ENCODE data around the gene ADD1. TPM values are rescaled to one million over a fixed set of nuclear protein-coding genes. Genes with fewer than 3 reads are reported as not detected.
"Not testable (repeated sequence)": the region's sequence is repeated elsewhere in the genome, so short reads cannot be mapped to it uniquely, and the experiment has no call there.

Gene ADD1
- total RNA-seq, 2 experiments from 2014 or later = 251 to 260 TPM

DNA sequence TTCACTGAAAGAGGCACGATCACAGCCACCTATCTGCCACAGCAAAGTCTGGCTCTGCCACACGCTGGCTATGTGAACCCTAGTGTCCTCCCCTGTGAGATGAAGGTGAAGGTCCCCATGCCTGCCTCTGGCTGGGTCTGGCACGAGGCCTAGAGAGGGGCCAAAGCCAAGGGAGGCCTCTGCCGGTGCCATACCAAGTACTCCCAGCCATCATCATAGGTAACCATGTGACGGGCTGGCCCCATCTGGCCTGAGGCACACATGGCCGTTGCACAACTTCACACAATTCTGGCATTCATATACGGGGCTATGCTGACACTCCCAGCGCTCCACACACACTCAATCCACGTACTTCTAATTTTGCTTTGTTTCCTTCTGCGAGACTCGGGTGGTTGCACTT lies 104.3 kb downstream of the ADD1 start:
- H3K27ac Mint-ChIP-seq = no peak overlapping the region
- no peaks in the 10 kb centered on the region for H3K9me3 Mint-ChIP-seq (ENCODE audit: low read depth)
- H3K36me3 Mint-ChIP-seq = peaks cover 64% of the 10 kb centered on the region
- ATAC-seq (no peak), DNase-seq (no peak)
- peaks cover 27% of the 10 kb centered on the region for H3K4me1 Mint-ChIP-seq
- no peak overlapping the region for H3K4me3 Mint-ChIP-seq
- H3K27me3 Mint-ChIP-seq = no peaks in the 10 kb centered on the region
- CTCF ChIA-PET = interaction anchor here (1.0 to 3.0 kb wide), 5 partner anchors 10 to 185 kb away, joined by 3 to 23 read pairs (median 5); no protein-coding TSS in a partner anchor

DNA sequence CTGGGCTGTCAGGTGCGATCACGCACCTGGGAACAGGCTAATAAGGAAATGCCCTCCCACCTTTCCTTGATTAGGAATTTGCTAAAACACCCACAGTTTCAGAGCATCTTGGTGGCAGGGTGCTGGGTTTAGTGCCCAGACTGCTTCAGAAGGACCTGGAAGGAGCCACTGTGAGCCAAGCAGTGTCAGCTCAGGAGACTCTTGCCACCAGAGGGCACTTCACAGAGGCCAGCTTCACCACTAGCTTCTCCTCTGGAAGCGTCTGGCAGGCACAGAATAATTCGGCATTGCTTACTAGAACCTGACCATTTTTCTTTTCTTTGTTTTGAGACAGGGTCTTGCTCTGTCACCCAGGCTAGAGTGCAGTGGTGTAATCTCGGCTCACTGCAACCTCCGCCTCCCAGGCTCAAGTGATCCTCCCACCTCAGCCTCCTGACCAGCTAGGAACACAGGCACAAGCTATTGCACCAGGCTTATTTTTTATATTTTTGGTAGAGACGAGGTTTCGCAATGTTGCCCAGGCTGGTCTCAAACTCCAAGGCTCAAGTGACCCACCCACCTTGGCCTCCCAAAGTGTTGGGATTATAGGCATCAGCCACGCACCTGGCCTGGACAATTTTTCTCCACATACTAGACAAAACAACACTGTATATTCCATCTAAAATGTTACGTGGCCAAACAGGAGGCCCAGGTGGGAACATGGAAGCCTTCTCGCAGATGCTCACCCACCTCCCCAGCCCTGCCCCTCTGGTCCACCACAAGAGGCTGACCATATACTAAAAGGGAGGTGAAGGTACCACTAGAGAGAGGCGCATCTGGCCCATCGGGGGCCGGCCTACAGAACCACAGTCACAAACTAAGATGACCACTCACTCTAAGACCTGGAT lies 105.5 kb downstream of the ADD1 start:
- Mint-ChIP-seq H3K4me1 (peaks cover 29% of the 10 kb centered on the region), H3K4me3 (no peak overlapping the region), H3K36me3 (peaks cover 69% of the 10 kb centered on the region), H3K27ac (no peak overlapping the region), H3K9me3 (ENCODE audit: low read depth) (no peaks in the 10 kb centered on the region), H3K27me3 (no peaks in the 10 kb centered on the region)
- DNase-seq (no peak), ATAC-seq (peak; percentile 49)
- CTCF ChIA-PET = interaction anchor here (0.6 to 3.0 kb wide), 9 partner anchors 13 to 186 kb away, joined by 3 to 23 read pairs (median 3); partner anchors contain the start of genes GRK4 and NOP14

- CTCF ChIA-PET = interaction anchor here (0.9 to 1.2 kb wide), 2 partner anchors 75 to 172 kb away, joined by 3 read pairs; no protein-coding TSS in a partner anchor
- DNase-seq (no peak), ATAC-seq (no peak)
- no peak overlapping the region for H3K27ac Mint-ChIP-seq
- no peaks in the 10 kb centered on the region for H3K9me3 Mint-ChIP-seq (ENCODE audit: low read depth)
- no peaks in the 10 kb centered on the region for H3K27me3 Mint-ChIP-seq
- no peak overlapping the region for H3K4me3 Mint-ChIP-seq
- peaks cover 70% of the 10 kb centered on the region for H3K36me3 Mint-ChIP-seq
- peaks cover 31% of the 10 kb centered on the region for H3K4me1 Mint-ChIP-seq
Measured at GRCh38 chr4:2949782-2950125, 106.1 kb downstream of the ADD1 start.

GRCh38 chr4:2950221-2950989 lies 106.8 kb downstream of the ADD1 start:
- no peak for ATAC-seq
- Mint-ChIP-seq H3K4me1 (peaks cover 35% of the 10 kb centered on the region), H3K27ac (no peak overlapping the region), H3K36me3 (peaks cover 68% of the 10 kb centered on the region), H3K27me3 (no peaks in the 10 kb centered on the region), H3K4me3 (no peak overlapping the region), H3K9me3 (ENCODE audit: low read depth) (no peaks in the 10 kb centered on the region)
- CTCF ChIA-PET = interaction anchor here (1.2 kb wide), 1 partner anchor 14 kb away, joined by 3 read pairs; no protein-coding TSS in a partner anchor
- no peak for DNase-seq

DNA sequence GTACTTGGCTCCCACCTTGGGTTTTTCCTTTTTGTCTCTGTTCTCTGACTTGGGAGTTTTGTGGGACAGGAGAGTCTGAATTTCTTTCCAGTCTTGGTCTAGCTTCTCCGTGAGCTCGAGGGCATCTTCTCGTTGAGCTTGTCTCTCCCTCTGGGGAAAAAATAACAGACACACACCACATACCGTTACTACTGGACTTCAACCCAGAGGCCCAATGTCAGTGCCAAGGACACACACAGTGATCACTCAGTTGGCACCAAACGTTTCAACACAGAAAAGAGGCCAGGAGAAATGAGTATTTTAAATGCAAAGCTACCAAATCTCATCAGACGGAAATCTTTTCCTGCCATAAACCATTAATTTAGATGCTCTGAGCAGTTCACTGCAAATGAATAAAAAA lies 109.9 kb downstream of the ADD1 start:
- H3K27ac Mint-ChIP-seq = peak overlapping the region; percentile 69
- H3K9me3 Mint-ChIP-seq (ENCODE audit: low read depth) = no peaks in the 10 kb centered on the region
- H3K4me3 Mint-ChIP-seq = no peak overlapping the region
- DNase-seq (no peak), ATAC-seq (no peak)
- H3K36me3 Mint-ChIP-seq = peaks cover 70% of the 10 kb centered on the region
- no peaks in the 10 kb centered on the region for H3K27me3 Mint-ChIP-seq
- H3K4me1 Mint-ChIP-seq = peaks cover 64% of the 10 kb centered on the region
- CTCF ChIA-PET = interaction anchor here (1.1 to 4.9 kb wide), 11 partner anchors 9 to 196 kb away, joined by 3 to 65 read pairs (median 10); partner anchors contain the start of genes GRK4, NOP14 and TNIP2

GRCh38 chr4:2954358-2955185 lies 110.9 kb downstream of the ADD1 start:
- peak overlapping the region; percentile 40 for H3K4me3 Mint-ChIP-seq
- H3K36me3 Mint-ChIP-seq = peaks cover 70% of the 10 kb centered on the region
- peak overlapping the region; percentile 90 for H3K27ac Mint-ChIP-seq
- CTCF ChIA-PET = interaction anchor here (0.6 to 4.9 kb wide), 21 partner anchors 8 to 224 kb away, joined by 3 to 65 read pairs (median 4); partner anchors contain the start of genes GRK4, NOP14 and TNIP2
- peak; percentile 77 for ATAC-seq
- no peaks in the 10 kb centered on the region for H3K27me3 Mint-ChIP-seq
- DNase-seq = peak; percentile 86
- H3K4me1 Mint-ChIP-seq = peaks cover 73% of the 10 kb centered on the region
- H3K9me3 Mint-ChIP-seq (ENCODE audit: low read depth) = no peaks in the 10 kb centered on the region

GRCh38 chr4:2955186-2956044 lies 111.8 kb downstream of the ADD1 start:
- DNase-seq; H3K9me3 Mint-ChIP-seq (ENCODE audit: low read depth); ATAC-seq; H3K27me3 Mint-ChIP-seq: not testable (repeated sequence)
- Mint-ChIP-seq H3K27ac (peak overlapping the region; percentile 68), H3K4me1 (peaks cover 80% of the 10 kb centered on the region), H3K4me3 (peak overlapping the region; percentile 40), H3K36me3 (peaks cover 68% of the 10 kb centered on the region)
- CTCF ChIA-PET = interaction anchor here (0.7 to 4.9 kb wide), 14 partner anchors 7 to 514 kb away, joined by 3 to 65 read pairs (median 4); partner anchors contain the start of genes GRK4, NOP14 and TNIP2

- CTCF ChIA-PET = interaction anchor here (2.2 kb wide), 1 partner anchor 11 kb away, joined by 5 read pairs; no protein-coding TSS in a partner anchor
- no peak for ATAC-seq
- Mint-ChIP-seq H3K27me3 (no peaks in the 10 kb centered on the region), H3K9me3 (ENCODE audit: low read depth) (no peaks in the 10 kb centered on the region), H3K27ac (peak overlapping the region; percentile 4), H3K4me1 (peaks cover 76% of the 10 kb centered on the region), H3K4me3 (no peak overlapping the region), H3K36me3 (peaks cover 49% of the 10 kb centered on the region)
- no peak for DNase-seq
Measured at GRCh38 chr4:2958446-2958845, 114.8 kb downstream of the ADD1 start.

DNA sequence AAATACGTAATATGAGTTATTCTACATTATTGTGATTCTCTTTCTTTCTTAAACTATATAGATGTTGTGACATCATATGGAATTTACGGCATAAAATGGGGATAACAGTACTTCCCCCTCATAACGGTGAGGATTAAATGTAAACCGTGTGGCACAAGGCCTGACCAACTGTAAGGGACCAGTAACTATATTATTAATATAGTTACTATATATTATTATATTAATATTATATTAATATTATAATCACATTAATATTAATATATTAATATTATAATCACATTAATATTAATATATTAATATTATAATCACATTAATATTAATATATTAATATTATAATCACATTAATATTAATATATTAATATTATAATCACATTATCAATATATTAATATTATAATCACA lies 116.8 kb downstream of the ADD1 start:
- H3K36me3 Mint-ChIP-seq = peaks cover 37% of the 10 kb centered on the region
- CTCF ChIA-PET, H3K27me3 Mint-ChIP-seq: not testable (repeated sequence)

DNA sequence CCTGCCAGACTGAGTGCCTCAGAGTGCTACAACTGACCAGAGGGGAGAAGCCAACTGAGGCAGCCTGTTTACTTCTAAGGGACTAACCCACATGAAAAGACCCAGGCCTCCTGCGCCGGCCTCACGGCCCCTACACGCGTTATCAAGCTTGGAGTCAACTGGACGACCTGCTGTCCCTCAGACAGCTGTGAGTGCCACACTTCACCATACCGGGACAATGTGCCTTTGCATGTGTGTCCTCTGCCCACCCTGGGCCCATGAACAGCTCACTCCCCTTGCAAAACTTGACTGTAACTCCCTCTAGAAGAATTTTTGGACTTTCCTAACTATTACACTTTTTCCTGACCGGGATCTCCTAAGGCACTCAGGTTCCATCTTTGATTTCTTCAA lies 117.8 kb downstream of the ADD1 start:
- H3K27ac Mint-ChIP-seq = peak overlapping the region; percentile 77
- H3K9me3 Mint-ChIP-seq (ENCODE audit: low read depth) = no peaks in the 10 kb centered on the region
- CTCF ChIA-PET = interaction anchor here (1.1 to 3.8 kb wide), 7 partner anchors 7 to 80 kb away, joined by 3 to 25 read pairs (median 6); no protein-coding TSS in a partner anchor
- H3K36me3 Mint-ChIP-seq = peaks cover 27% of the 10 kb centered on the region
- ATAC-seq (peak; percentile 8), DNase-seq (peak; percentile 64)
- peaks cover 7% of the 10 kb centered on the region for H3K27me3 Mint-ChIP-seq
- H3K4me3 Mint-ChIP-seq = peak overlapping the region; percentile 78
- peaks cover 54% of the 10 kb centered on the region for H3K4me1 Mint-ChIP-seq

More for the DNA sequence above, 116.8 kb downstream of the ADD1 start:
- Mint-ChIP-seq H3K4me3 (peak overlapping the region; percentile 34), H3K4me1 (peaks cover 61% of the 10 kb centered on the region)
- not testable (repeated sequence) for ATAC-seq; DNase-seq; H3K27ac Mint-ChIP-seq; H3K9me3 Mint-ChIP-seq (ENCODE audit: low read depth)

- ATAC-seq (peak; percentile 52), DNase-seq (peak; percentile 86)
- peaks cover 7% of the 10 kb centered on the region for H3K27me3 Mint-ChIP-seq
- CTCF ChIA-PET = interaction anchor here (1.0 to 3.8 kb wide), 10 partner anchors 8 to 112 kb away, joined by 3 to 25 read pairs (median 5); partner anchors contain the start of genes HTT and HTT-AS
- peaks cover 23% of the 10 kb centered on the region for H3K36me3 Mint-ChIP-seq
- H3K9me3 Mint-ChIP-seq (ENCODE audit: low read depth) = no peaks in the 10 kb centered on the region
- H3K27ac Mint-ChIP-seq = peak overlapping the region; percentile 77
- H3K4me3 Mint-ChIP-seq = peak overlapping the region; percentile 78
- H3K4me1 Mint-ChIP-seq = peaks cover 53% of the 10 kb centered on the region
Measured at GRCh38 chr4:2961811-2962441, 118.3 kb downstream of the ADD1 start.
